GM18498 (cell line): ENCODE results near the gene AQP6.
A peak's percentile ranks its signal among the peaks of the same experiment; 100 is the strongest.
"Not testable (repeated sequence)": the region's sequence is repeated elsewhere in the genome, so short reads cannot be mapped to it uniquely, and the experiment has no call there.

Experiments used
- ATAC-seq: cut with Tn5 transposase; IDR thresholded peaks from one replicate; pipeline ENCODE4 v1.9.1; 2021; ENCODE audit warnings: mild to moderate bottlenecking, moderate library complexity; ENCODE audit not compliant: unreplicated experiment

AQP6 gene

DNA sequence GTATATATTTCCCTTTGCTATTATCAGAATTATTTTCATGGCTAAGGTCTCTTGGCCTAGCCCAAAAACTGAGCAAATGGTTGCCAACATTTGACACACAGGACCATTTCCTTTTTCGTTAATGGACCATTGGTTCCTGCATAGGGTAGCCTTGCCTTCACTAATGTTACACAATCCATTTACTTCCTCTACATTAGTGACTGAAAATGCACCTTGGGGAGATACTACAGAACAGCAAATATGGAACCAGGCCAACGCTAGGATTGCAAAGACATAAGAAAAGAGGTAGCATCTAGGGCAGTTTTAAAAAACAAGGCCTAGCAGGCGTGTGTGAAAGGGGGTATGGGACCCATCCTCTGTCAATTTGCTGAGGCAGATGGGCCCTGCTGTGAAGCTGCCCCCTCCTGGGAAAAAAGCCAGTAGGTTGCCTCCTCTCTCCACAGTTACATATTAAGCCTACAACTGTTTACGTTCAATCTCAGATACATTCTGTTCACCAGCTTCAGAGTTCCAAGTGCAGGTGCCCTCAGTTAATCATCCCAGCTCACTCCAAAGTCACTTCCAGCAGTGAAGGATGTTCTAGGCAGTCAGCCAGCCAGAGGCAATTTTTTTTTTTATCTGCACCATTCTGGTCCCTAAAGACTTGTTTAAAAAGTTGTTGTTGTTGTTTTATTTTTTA lies 15.0 kb downstream of the AQP6 start:
- ATAC-seq = no peak

GRCh38 chr12:49989400-49989799 lies 16.7 kb downstream of the AQP6 start:
- not testable (repeated sequence) for ATAC-seq

DNA sequence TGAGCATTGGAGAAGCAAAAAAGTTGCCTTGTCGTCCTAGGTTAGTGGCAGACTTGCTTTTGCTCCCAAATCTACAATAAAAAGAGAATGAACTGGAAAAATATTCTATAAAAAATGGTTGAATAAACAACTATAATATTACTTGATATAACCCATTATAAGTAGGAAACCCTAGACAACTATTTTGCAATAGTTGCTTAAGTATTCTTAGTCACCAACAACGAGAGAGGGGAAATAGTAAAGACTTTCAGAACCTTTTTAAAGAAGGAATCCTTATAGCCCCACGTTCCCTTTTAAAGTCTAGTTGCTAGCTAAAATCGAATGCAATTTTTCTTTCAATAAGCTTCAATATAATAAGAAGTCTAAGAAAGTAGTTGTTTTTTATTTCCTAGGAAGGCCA lies 17.5 kb downstream of the AQP6 start:
- ATAC-seq = no peak

- no peak for ATAC-seq
Measured at GRCh38 chr12:49998453-49998852, 25.7 kb downstream of the AQP6 start.

- no peak for ATAC-seq
Measured at GRCh38 chr12:50003595-50003994, 30.8 kb downstream of the AQP6 start.

DNA sequence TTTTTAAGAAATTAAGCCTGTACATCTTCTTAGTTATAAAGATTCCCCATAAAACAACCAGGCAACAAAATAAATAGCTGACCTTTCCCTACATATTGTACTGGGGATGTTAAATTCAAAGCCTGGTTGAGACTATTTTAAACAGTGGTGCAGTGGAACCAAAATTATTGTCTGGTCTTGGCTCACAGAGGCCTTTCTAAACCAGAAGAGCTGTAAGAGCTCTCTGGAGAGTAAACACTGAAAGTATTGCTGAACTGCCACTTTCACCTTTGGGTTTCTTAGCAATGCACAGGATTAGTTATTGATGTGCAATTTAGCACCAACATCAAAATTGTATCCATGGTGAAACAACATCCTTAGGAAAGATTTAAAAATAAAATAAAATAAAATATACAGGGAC lies 31.9 kb downstream of the AQP6 start:
- ATAC-seq = no peak

GRCh38 chr12:50005175-50005574 lies 32.4 kb downstream of the AQP6 start:
- no peak for ATAC-seq

DNA sequence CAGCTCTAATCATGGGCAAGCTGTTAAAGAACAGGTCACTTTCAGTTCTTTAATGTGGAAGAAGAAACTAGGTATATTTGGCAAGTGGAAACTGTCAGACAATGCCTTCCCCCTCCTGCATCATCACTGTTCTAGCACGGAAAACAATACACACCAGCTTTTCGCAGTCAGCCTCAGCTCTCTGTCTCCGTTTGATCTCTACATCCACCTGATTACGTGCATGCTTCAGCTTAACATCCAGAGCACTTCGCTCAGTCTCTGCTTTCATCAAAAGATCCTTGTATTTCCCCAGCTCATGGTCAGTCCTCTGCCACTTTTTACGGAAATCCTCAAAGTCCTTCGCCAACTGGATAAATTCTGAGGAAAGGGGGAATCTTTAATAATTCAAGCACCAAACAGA lies 33.5 kb downstream of the AQP6 start:
- ATAC-seq = no peak

DNA sequence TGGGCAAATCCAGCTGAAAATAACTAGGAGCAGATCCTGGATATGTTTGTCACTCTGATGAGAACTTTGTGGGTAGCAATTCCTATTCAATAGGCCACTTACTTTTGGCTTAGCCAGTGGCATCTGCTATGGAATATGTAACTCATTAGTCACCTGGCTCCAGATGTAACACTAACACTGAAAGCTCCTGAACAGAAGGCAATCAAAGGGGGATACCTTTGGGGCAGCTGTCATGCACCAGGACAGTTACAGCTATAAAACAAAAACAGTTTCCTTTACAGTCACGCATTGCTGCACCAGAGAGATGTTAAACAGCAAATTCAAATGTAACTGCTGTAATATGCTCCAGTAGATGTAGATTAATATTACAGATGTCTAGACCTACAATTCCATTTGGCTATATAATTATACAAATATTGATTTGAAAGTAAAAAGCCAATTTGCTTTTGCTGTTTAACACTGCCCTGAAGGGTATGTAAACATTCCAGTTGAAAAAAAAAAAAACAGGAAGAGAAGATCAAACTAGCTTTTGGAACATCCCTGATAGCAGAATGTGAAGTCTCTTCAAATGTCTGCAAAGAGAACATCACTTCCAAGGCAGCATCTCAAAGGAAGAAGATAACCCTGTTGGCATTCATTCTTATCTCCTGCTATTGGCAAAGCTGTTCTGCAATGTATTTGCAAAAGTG lies 34.2 kb downstream of the AQP6 start:
- ATAC-seq = no peak

DNA sequence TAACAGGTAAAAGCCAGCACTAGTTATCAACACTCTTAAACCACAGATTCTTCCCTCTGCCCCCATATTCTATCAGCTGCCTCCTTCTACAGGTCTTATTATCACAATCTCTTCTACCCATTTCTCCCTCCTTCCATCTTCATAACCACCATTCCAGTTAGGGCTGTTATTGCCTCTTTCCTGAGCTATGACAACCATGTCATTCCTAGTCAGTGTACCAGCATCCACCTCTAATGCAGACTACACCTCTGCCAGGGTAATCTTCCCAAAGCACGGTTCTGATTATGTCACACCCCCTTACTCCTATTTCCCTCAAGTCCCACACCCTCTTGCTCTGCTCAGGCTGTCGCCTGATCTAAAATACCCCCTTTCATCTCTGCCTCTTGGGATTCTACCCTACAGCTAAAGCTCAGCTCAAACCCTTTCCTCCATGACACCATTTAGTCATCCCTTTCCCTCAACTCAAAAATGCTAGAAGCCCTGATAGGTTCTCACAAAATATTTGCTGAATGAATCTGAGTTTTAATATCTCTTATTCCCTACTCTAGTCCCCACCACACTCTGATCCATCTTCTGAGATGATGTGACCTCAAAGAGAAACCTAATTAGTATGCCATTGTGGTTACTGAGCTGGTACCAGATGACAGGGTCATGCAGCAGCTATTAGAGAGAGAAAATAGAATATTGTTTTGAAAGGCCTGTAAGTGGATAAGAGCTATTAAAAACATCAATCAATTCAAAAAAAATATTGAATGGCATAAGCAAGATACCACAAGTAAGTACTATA lies 40.8 kb downstream of the AQP6 start:
- no peak for ATAC-seq

DNA sequence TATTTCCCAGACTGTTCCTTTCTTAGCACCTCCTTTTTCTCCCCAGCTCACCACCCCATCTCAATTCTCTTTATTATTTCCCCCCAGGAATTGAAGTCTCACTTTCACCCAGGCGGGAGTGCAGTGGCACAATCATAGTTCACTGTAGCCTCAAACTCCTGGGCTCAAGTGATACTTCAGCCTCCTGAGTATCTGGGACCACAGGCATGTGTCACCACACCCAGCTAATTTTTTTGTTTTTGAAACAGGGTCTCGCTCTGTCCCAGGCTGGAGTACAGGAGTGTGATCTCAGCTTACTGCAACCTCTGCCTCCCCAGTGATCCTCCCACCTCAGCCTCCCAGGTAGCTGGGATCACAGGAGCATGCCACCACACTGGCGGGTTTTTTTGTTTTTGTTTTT lies 41.6 kb downstream of the AQP6 start:
- no peak for ATAC-seq

DNA sequence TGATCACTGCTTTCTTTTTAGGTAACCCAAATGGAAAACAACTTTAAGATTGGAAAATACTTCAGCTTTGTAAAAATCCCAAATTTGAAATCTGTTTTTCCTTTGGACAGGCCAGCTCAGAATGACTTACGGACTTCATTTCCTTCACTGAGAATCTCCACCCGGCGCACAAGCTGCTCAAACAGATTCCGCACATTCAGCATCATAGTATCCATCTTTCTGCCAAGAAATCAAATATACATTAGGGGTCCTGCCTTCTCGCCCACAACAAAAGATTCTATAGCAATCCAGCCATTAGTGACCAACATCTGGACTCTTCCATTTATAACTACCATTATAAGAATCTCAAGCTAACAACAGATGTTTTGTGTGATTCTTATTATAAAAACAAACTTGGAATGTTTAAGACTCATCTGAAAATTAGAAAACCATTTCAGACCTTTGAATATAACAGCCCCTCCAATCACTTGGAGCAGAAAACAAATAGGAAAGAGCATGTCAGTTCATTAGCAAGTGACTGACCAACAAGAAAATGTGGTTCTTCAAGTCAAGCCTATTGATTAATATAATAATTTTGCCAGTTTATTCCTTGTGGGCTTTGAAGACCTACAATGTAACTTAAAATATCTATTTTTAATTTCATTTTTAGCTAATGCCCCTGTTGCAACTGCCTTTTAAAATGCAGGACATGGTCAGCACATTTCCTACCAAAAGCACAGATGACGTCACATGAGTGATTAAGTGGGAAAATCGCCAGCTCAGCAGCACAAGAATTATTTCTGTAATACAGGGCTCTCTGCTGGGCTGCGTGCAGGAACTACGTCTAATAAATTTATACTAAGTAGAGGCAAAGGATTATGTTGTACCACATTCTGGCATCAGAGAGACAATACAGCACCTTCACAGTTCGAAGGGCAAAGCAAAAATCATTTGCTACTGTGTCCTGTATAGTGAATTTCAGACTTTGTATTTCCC lies 44.0 kb downstream of the AQP6 start:
- no peak for ATAC-seq

DNA sequence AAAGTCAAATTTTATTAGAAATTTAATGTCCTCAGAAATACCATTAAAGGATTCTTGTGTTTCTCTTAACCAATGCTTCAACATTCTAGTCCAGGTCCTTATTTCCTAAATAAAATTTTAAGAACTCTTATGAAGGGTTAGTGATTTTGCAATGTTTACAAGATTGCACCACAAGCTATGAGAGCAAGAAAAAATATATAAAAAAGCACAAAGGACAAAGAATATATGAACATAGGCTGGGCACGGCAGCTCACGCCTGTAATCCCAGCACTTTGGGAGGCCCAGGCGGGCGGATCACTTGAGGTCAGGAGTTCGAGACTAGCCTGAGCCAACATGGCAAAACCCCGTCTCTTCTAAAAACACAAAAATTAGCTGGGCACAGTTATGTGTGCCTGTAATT lies 44.9 kb downstream of the AQP6 start:
- ATAC-seq = no peak

DNA sequence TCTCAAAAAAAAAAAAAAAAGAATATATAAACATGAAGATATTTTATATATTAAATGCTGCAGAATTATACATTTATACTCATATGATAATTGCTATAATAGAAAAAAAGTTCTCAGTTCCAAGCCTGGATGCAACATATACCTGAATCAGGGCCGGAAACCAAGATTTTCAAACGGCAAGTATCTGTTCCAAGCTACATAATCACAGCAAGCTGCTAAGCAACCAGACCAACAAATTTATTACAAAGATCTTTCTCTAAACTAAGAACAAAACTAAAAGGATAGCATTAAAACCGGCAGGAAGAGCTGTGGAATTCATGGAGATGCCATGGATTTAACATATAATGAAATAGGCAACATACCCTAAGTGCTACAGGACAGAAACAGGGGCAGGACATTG lies 45.4 kb downstream of the AQP6 start:
- ATAC-seq = no peak

- ATAC-seq = no peak
Measured at GRCh38 chr12:50018968-50019367, 46.2 kb downstream of the AQP6 start.

- ATAC-seq = no peak
Measured at GRCh38 chr12:50019524-50019923, 46.8 kb downstream of the AQP6 start.

DNA sequence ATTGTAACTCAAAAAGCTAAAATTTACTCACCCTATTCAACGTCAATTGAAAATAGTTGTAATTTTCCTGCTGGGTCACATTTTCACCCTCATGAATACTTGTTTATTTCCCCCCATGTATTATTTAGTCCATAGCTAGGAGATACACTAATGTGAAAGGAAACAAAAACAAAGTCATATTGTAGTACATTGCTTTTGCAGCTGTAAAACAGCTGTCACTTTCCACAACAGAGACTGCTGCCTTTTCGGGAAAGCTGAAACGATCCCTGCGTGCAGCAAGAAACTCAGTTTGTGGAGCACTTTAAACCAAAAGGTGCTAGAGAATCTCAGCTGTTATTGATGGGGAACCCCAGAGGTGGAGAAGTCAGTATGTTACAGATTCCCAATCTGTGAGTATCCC lies 48.3 kb downstream of the AQP6 start:
- no peak for ATAC-seq

DNA sequence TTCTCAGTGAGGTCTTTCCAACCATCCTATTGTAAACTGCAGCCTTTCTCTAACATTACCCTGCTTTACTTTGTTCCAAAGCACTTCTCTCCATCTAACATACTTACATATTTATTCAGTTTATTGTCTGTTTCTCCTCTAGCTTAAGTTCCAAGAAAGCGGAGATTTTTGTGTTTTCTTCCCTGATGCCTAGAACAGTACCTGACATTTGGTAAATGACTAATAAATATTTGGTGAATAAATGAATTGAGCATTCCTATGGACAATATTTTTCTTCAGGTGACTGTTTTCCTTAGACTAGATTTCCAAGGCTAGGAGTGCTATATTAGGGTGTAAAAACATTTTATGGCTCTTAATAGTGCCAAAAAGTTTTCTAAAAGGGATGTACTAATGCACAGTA lies 50.2 kb downstream of the AQP6 start:
- no peak for ATAC-seq

GRCh38 chr12:50024227-50024626 lies 51.5 kb downstream of the AQP6 start:
- ATAC-seq = no peak

GRCh38 chr12:50024805-50025186 lies 52.0 kb downstream of the AQP6 start:
- peak; percentile 11 for ATAC-seq
